GM19193 (cell line): ENCODE data around the gene CABP4.

Experiments used
- POLR2A ChIP-seq: IDR thresholded peaks from 4 replicates; pipeline ENCODE4 v1.6.1; 2011; ENCODE audit not compliant: insufficient read depth, insufficient read length; ENCODE audit errors: extremely low read depth

The CABP4 gene

GRCh38 chr11:67502328-67502979 is 47.3 kb downstream of the CABP4 start:
- no peak for TF ChIP-seq POLR2A

GRCh38 chr11:67503119-67504004 is 48.2 kb downstream of the CABP4 start:
- no peak for TF ChIP-seq POLR2A

- no peak for TF ChIP-seq POLR2A
Measured at GRCh38 chr11:67504005-67504949, 49.1 kb downstream of the CABP4 start.

- TF ChIP-seq POLR2A: peak; percentile 43
Measured at GRCh38 chr11:67504950-67505581, 49.9 kb downstream of the CABP4 start, which contains the start of gene PITPNM1. PITPNM1 (minus strand) TSS chr11:67505363; CDS start chr11:67504180, 1,183 bp downstream.

GRCh38 chr11:67505605-67506396 is 50.6 kb downstream of the CABP4 start:
- TF ChIP-seq POLR2A: no peak

- TF ChIP-seq POLR2A: no peak
Measured at GRCh38 chr11:67506426-67507051, 51.4 kb downstream of the CABP4 start.

- TF ChIP-seq POLR2A: no peak
Measured at GRCh38 chr11:67507242-67507863, 52.2 kb downstream of the CABP4 start.

GRCh38 chr11:67507864-67508485 is 52.8 kb downstream of the CABP4 start, which contains the start of gene CDK2AP2:
CDK2AP2 (minus strand) TSS chr11:67508162; CDS start chr11:67508082, 80 bp downstream.
- TF ChIP-seq POLR2A: peak; percentile 81

GRCh38 chr11:67508486-67509121 is 53.5 kb downstream of the CABP4 start:
- TF ChIP-seq POLR2A: peak; percentile 60

GRCh38 chr11:67510023-67510345 is 54.8 kb downstream of the CABP4 start:
- no peak for TF ChIP-seq POLR2A
